Body of pancreas (tissue), 4 donors: ENCODE results near the gene LDLRAD4. TPM values are rescaled to one million over a fixed set of nuclear protein-coding genes. Genes with fewer than 3 reads are reported as not detected.

ENCODE experiments used
- ATAC-seq: fragments of 150-250 bp; one replicate; pipeline ENCODE4 v1.9.1; 2016
- DNase-seq, 4 donors: peaks; one replicate each; pipeline ENCODE4 v3.0.0-alpha.2; 2019
- H3K27ac ChIP-seq, 4 donors: fragments of 200-600 bp; sonication (generic); 1 replicate in 3 of 4; 2 replicates in 1 of 4; pipeline versions ENCODE4 v1.5.1 to v1.6.1; 2016 to 2019; ENCODE audit warnings: mild to moderate bottlenecking in 1 of 4, mixed read lengths in 1 of 4, moderate library complexity in 1 of 4
- H3K27me3 ChIP-seq, 2 donors: fragments of 200-600 bp; sonication (generic); one replicate each; pipeline ENCODE4 v1.6.0; 2016; ENCODE audit warnings: mild to moderate bottlenecking in 1 of 2
- H3K36me3 ChIP-seq, 2 donors: fragments of 200-600 bp; sonication (generic); replicated peaks in 1 of 2; 2 replicates each; pipeline ENCODE4 v1.5.1; 2016; ENCODE audit warnings: low read depth in 2 of 2; ENCODE audit not compliant: insufficient read depth in 1 of 2
- H3K4me1 ChIP-seq: fragments of 200-600 bp; sonication (generic); one replicate; pipeline ENCODE4 v1.6.0; 2016
- H3K4me3 ChIP-seq, 2 donors: fragments of 200-600 bp; sonication (generic); 1 replicate in 1 of 2; 2 replicates in 1 of 2; pipeline ENCODE4 v1.5.1; 2016 to 2019
- H3K9me3 ChIP-seq, 3 donors: fragments of 200-600 bp; sonication (generic); 1 replicate in 2 of 3; 2 replicates in 1 of 3; pipeline ENCODE4 v1.5.1; 2016
- CTCF ChIP-seq, 7 experiments: fragments of 450-650 bp in 4 of 7; fragments of 200-600 bp in 3 of 7; sonication (generic) in 3 of 7; IDR thresholded peaks; one replicate each; pipeline ENCODE4 v1.5.1; 2016 to 2019; ENCODE audit warnings: antibody characterized with exemption in 7 of 7
- POLR2A ChIP-seq, 3 donors: fragments of 450-650 bp; IDR thresholded peaks; one replicate each; pipeline ENCODE4 v1.6.1; 2016; ENCODE audit warnings: antibody characterized with exemption in 3 of 3, mild to moderate bottlenecking in 2 of 3
- WGBS, 2 donors: methylation state at CpG; one replicate each; pipeline ENCODE4 v1.1.5; 2017; 5-methylcytosine and 5-hydroxymethylcytosine counted together
- intact Hi-C: fragments of 100-400 bp; cut with DNase I; formaldehyde crosslinking; loops from one replicate; pipeline ENCODE4 v1.15.1; 2023
- total RNA-seq, 2 donors: library from RNA; depleted of rRNA; stranded (reverse); fragments of >200 nt; gene quantifications; one replicate each; pipeline ENCODE4 v1.1.0, GENCODE V29; 2016

The LDLRAD4 gene
- total RNA-seq, 2 donors from 2014 or later = 8.6 to 35.9 TPM

GRCh38 chr18:13198701-13199100, 19.9 kb upstream of the LDLRAD4 start:
- DNase-seq (no peak), ATAC-seq (no peak)
- intact Hi-C loops = no loop called here
- H3K4me1 ChIP-seq = no peaks in the 10 kb centered on the region
- no peak for TF ChIP-seq CTCF (IDR thresholded peaks at IDR 0.05)
- TF ChIP-seq POLR2A (IDR thresholded peaks at IDR 0.05) = no peak
- whole genome bisulfite sequencing, 2 donors = 64 to 81% methylated on average over 2 of the region's 2 CpGs
- no peak overlapping the region for H3K4me3 ChIP-seq
- H3K9me3 ChIP-seq = no peaks in the 10 kb centered on the region
- no peak overlapping the region for H3K27ac ChIP-seq
- H3K27me3 ChIP-seq = no peaks in the 10 kb centered on the region
- no peaks in the 10 kb centered on the region for H3K36me3 ChIP-seq

- Histone ChIP-seq H3K9me3 (no peaks in the 10 kb centered on the region), H3K27me3 (no peaks in the 10 kb centered on the region), H3K36me3 (no peaks in the 10 kb centered on the region), H3K4me1 (no peaks in the 10 kb centered on the region), H3K27ac (no peak overlapping the region), H3K4me3 (no peak overlapping the region)
- intact Hi-C loops = no loop called here
- DNase-seq (no peak), ATAC-seq (no peak)
- TF ChIP-seq CTCF (IDR thresholded peaks at IDR 0.05) (no peak), POLR2A (IDR thresholded peaks at IDR 0.05) (no peak)
- 67 to 70% methylated on average over 3 of the region's 3 CpGs for WGBS, 2 donors
Observed at GRCh38 chr18:13199169-13199568, 19.4 kb upstream of the LDLRAD4 start.

GRCh38 chr18:13201292-13201691, 17.3 kb upstream of the LDLRAD4 start:
- Histone ChIP-seq H3K4me1 (no peaks in the 10 kb centered on the region), H3K27ac (no peak overlapping the region), H3K4me3 (no peak overlapping the region), H3K36me3 (no peaks in the 10 kb centered on the region), H3K27me3 (no peaks in the 10 kb centered on the region), H3K9me3 (no peaks in the 10 kb centered on the region)
- TF ChIP-seq POLR2A (IDR thresholded peaks at IDR 0.05) (no peak), CTCF (IDR thresholded peaks at IDR 0.05) (no peak)
- intact Hi-C loops = no loop called here
- 65% methylated on average over 3 of the region's 3 CpGs for WGBS, 2 donors
- ATAC-seq (no peak), DNase-seq (no peak)

- H3K9me3 ChIP-seq = no peaks in the 10 kb centered on the region
- TF ChIP-seq POLR2A (IDR thresholded peaks at IDR 0.05) = no peak
- no peak for TF ChIP-seq CTCF (IDR thresholded peaks at IDR 0.05)
- no peak overlapping the region for H3K27ac ChIP-seq
- no peaks in the 10 kb centered on the region for H3K4me1 ChIP-seq
- ATAC-seq (no peak), DNase-seq (no peak)
- no peak overlapping the region for H3K4me3 ChIP-seq
- WGBS, 2 donors = 47 to 58% methylated on average over 8 of the region's 8 CpGs
- no peaks in the 10 kb centered on the region for H3K27me3 ChIP-seq
- intact Hi-C loops = no loop called here
- H3K36me3 ChIP-seq = no peaks in the 10 kb centered on the region
Observed at GRCh38 chr18:13202571-13202970, 16.0 kb upstream of the LDLRAD4 start.

- WGBS, 2 donors = 74 to 75% methylated on average over 6 of the region's 6 CpGs
Observed at GRCh38 chr18:13206301-13206700, 12.3 kb upstream of the LDLRAD4 start.

More at GRCh38 chr18:13206301-13206700, 12.3 kb upstream of the LDLRAD4 start:
- Histone ChIP-seq H3K9me3 (no peaks in the 10 kb centered on the region), H3K27me3 (no peaks in the 10 kb centered on the region), H3K4me3 (no peak overlapping the region), H3K36me3 (no peaks in the 10 kb centered on the region), H3K4me1 (no peaks in the 10 kb centered on the region), H3K27ac (no peak overlapping the region)
- no peak for TF ChIP-seq POLR2A (IDR thresholded peaks at IDR 0.05)
- TF ChIP-seq CTCF (IDR thresholded peaks at IDR 0.05) = no peak
- intact Hi-C loops = no loop called here
- DNase-seq (no peak), ATAC-seq (no peak)
